PC-3 (cell line): ENCODE measurements around the gene CASQ2. TPM values are rescaled to one million over a fixed set of nuclear protein-coding genes. Genes with fewer than 3 reads are reported as not detected.

Source experiments
- ATAC-seq: fragments of 200-7000 bp; cut with Tn5 transposase; 2 replicates; pipeline ENCODE4 v1.9.1; 2020; ENCODE audit warnings: mild to moderate bottlenecking, moderate library complexity
- BruUV-seq: library from RNA; stranded (reverse); fragments of 400-500 nt; replicated peaks from 2 replicates; lab custom pipeline; 2021; lab: Mats Ljungman, UMichigan
- CTCF ChIA-PET: fragments of 300-600 bp; sonication (Branson Sonifier 250); formaldehyde crosslinking; loops from one replicate; lab custom pipeline; 2022; ENCODE audit warnings: antibody characterized with exemption; lab: Charles Lee
- POLR2A ChIA-PET: fragments of 300-600 bp; sonication (Branson Sonifier 250); formaldehyde crosslinking; loops from one replicate; lab custom pipeline; 2022; ENCODE audit warnings: antibody characterized with exemption; ENCODE audit not compliant: unreplicated experiment; lab: Charles Lee
- DNase-seq: peaks from one replicate; pipeline ENCODE4 v3.0.0-alpha.2; 2015
- H2AFZ ChIP-seq: fragments of 300-600 bp; sonication (generic); 2 replicates; pipeline ENCODE4 v1.6.0; 2016; ENCODE audit warnings: antibody characterized with exemption, low read length
- H3F3A ChIP-seq: fragments of 300-600 bp; sonication (generic); one replicate; pipeline ENCODE4 v1.6.0; 2017; ENCODE audit warnings: antibody characterized with exemption, low read length, control low read depth, mild to moderate bottlenecking; ENCODE audit not compliant: unreplicated experiment
- H3K27ac ChIP-seq: fragments of 300-600 bp; sonication (generic); 2 replicates; pipeline ENCODE4 v1.5.1; 2016; ENCODE audit warnings: mild to moderate bottlenecking, low read length
- H3K27me3 ChIP-seq: fragments of 300-600 bp; sonication (generic); 2 replicates; pipeline ENCODE4 v1.6.1; 2016; ENCODE audit warnings: low read length, mixed read lengths
- H3K36me3 ChIP-seq: fragments of 300-600 bp; sonication (generic); 2 replicates; pipeline ENCODE4 v1.6.1; 2016; ENCODE audit warnings: low read depth, mixed run types, low read length, mixed read lengths
- H3K4me1 ChIP-seq: fragments of 300-600 bp; sonication (generic); 2 replicates; pipeline ENCODE4 v1.5.1; 2016; ENCODE audit warnings: low read length; ENCODE audit not compliant: insufficient read depth
- H3K4me2 ChIP-seq: fragments of 300-600 bp; sonication (generic); 2 replicates; pipeline ENCODE4 v1.6.0; 2016; ENCODE audit warnings: low read length
- H3K4me3 ChIP-seq: fragments of 300-600 bp; sonication (generic); 2 replicates; pipeline ENCODE4 v1.5.1; 2016; ENCODE audit warnings: mild to moderate bottlenecking, low read length, mixed read lengths
- H3K79me2 ChIP-seq: fragments of 300-600 bp; sonication (generic); 2 replicates; pipeline ENCODE4 v1.6.1; 2017; ENCODE audit warnings: low read length, mixed read lengths
- H3K9ac ChIP-seq: fragments of 300-600 bp; sonication (generic); 2 replicates; pipeline ENCODE4 v1.6.0; 2016; ENCODE audit warnings: mild to moderate bottlenecking, low read length
- H3K9me2 ChIP-seq: fragments of 300-600 bp; sonication (generic); replicated peaks from 2 replicates; pipeline ENCODE4 v1.6.1; 2016; ENCODE audit warnings: mixed run types, low read length, mixed read lengths
- H3K9me3 ChIP-seq: fragments of 300-600 bp; sonication (generic); 2 replicates; pipeline ENCODE4 v1.6.1; 2016; ENCODE audit warnings: low read length, mixed read lengths
- H4K20me1 ChIP-seq: fragments of 300-600 bp; sonication (generic); 2 replicates; pipeline ENCODE4 v1.6.1; 2016; ENCODE audit warnings: low read length, mixed read lengths
- CTCF ChIP-seq: fragments of 300-600 bp; sonication (generic); conservative IDR thresholded peaks from 2 replicates; pipeline ENCODE4 v1.5.1; 2017; ENCODE audit warnings: antibody characterized with exemption, low read depth, mild to moderate bottlenecking, low read length
- EZH2 ChIP-seq: fragments of 300-600 bp; sonication (generic); IDR thresholded peaks from one replicate; pipeline ENCODE4 v1.6.1; 2017; ENCODE audit warnings: antibody characterized with exemption, mild to moderate bottlenecking, low read length; ENCODE audit not compliant: unreplicated experiment
- EZH2phosphoT487 ChIP-seq: fragments of 300-600 bp; sonication (generic); IDR thresholded peaks from 2 replicates; pipeline ENCODE4 v1.6.1; 2018; ENCODE audit warnings: mild to moderate bottlenecking, antibody characterized with exemption, low read length, borderline replicate concordance
- intact Hi-C: fragments of 100-400 bp; cut with micrococcal nuclease; formaldehyde crosslinking; loops from 2 replicates; pipeline ENCODE4 v1.9.0; 2023
- total RNA-seq: library from RNA; depleted of rRNA; stranded (reverse); fragments of >200 nt; gene quantifications from 2 replicates; pipeline ENCODE4 v1.2.3, GENCODE V29; 2014

Gene CASQ2
- total RNA-seq, 1 experiment from 2014 or later, result not detected

GRCh38 chr1:115705085-115705951, 63.2 kb downstream of the CASQ2 start:
- Histone ChIP-seq H3K79me2 (no peaks in the 10 kb centered on the region), H3K4me2 (peak overlapping the region; percentile 59), H3K4me3 (no peak overlapping the region), H2AFZ (no peak overlapping the region), H3K27ac (peak overlapping the region; percentile 64), H4K20me1 (no peaks in the 10 kb centered on the region), H3F3A (no peaks in the 10 kb centered on the region), H3K9me3 (no peaks in the 10 kb centered on the region), H3K9me2 (no peaks in the 10 kb centered on the region), H3K27me3 (no peaks in the 10 kb centered on the region), H3K36me3 (no peaks in the 10 kb centered on the region), H3K9ac (0 out of 2 replicates have a peak overlapping the region, but pooled peaks have one; percentile 27), H3K4me1 (peaks cover 22% of the 10 kb centered on the region)
- TF ChIP-seq EZH2phosphoT487, result no peak
- TF ChIP-seq EZH2, result no peak
- peak; percentile 20; the same call in 1 of the 2 replicates for TF ChIP-seq CTCF
- ChIA-PET CTCF (interaction anchor here (0.5 to 2.7 kb wide), 9 partner anchors 9 to 588 kb away, joined by 3 to 57 read pairs (median 10); partner anchors contain the start of gene VANGL1), POLR2A (interaction anchor here (0.5 to 0.6 kb wide), 2 partner anchors 258 to 406 kb away, joined by 3 to 6 read pairs; partner anchors contain the start of gene MAB21L3)
- DNase-seq, result peak; percentile 57
- intact Hi-C loops, result loop anchor here (5.0 kb wide), 1 partner anchor 67 kb away; no protein-coding TSS in a partner anchor
- ATAC-seq, result peak; percentile 77
- BruUV-seq, result no TSS peak

GRCh38 chr1:115702959-115703358, 65.6 kb downstream of the CASQ2 start:
- H2AFZ ChIP-seq, result no peak overlapping the region
- CTCF ChIA-PET, result no interaction called here
- no peaks in the 10 kb centered on the region for H3K27me3 ChIP-seq
- no peak overlapping the region for H3K4me2 ChIP-seq
- H3K79me2 ChIP-seq, result no peaks in the 10 kb centered on the region
- H3K9me2 ChIP-seq, result no peaks in the 10 kb centered on the region
- intact Hi-C loops, result no loop called here
- H3K4me1 ChIP-seq, result peaks cover 22% of the 10 kb centered on the region
- no TSS peak for BruUV-seq
- no peak overlapping the region for H3K9ac ChIP-seq
- no peak for TF ChIP-seq CTCF
- TF ChIP-seq EZH2phosphoT487, result no peak
- TF ChIP-seq EZH2, result no peak
- no peaks in the 10 kb centered on the region for H4K20me1 ChIP-seq
- DNase-seq, result no peak
- no peaks in the 10 kb centered on the region for H3K9me3 ChIP-seq
- no peaks in the 10 kb centered on the region for H3K36me3 ChIP-seq
- ATAC-seq, result no peak
- no peak overlapping the region for H3K4me3 ChIP-seq
- H3F3A ChIP-seq, result no peaks in the 10 kb centered on the region
- POLR2A ChIA-PET, result no interaction called here
- H3K27ac ChIP-seq, result no peak overlapping the region

GRCh38 chr1:115701090-115701489, 67.4 kb downstream of the CASQ2 start:
- Histone ChIP-seq H3K36me3 (no peaks in the 10 kb centered on the region), H3K4me2 (no peak overlapping the region), H3K27ac (no peak overlapping the region), H3K4me3 (no peak overlapping the region), H3K27me3 (no peaks in the 10 kb centered on the region), H2AFZ (no peak overlapping the region), H4K20me1 (no peaks in the 10 kb centered on the region), H3K79me2 (no peaks in the 10 kb centered on the region), H3K9me3 (no peaks in the 10 kb centered on the region), H3K4me1 (peaks cover 15% of the 10 kb centered on the region), H3K9ac (no peak overlapping the region), H3F3A (no peaks in the 10 kb centered on the region), H3K9me2 (no peaks in the 10 kb centered on the region)
- TF ChIP-seq EZH2, result no peak
- ChIA-PET CTCF (no interaction called here), POLR2A (no interaction called here)
- intact Hi-C loops, result no loop called here
- DNase-seq, result no peak
- no TSS peak for BruUV-seq
- ATAC-seq, result no peak
